Measurements from ENCODE around the gene CMTM1. TPM values are rescaled to one million over a fixed set of nuclear protein-coding genes. Genes with fewer than 3 reads are reported as not detected.

Gene CMTM1
- total RNA-seq, 1 experiment from 2014 or later = 5.2 TPM

GRCh38 chr16:66588981-66589713 is 22.9 kb downstream of the CMTM1 start:
- DNase-seq (ENCODE audit: low read depth, low spot score) (no peak), ATAC-seq (peak; percentile 92)
- POLR2A ChIA-PET = no interaction called here
- CTCF ChIA-PET = interaction anchor here (0.7 to 1.4 kb wide), 8 partner anchors 27 to 241 kb away, joined by 3 to 6 read pairs (median 4); partner anchors contain the start of gene NAE1
- no peaks in the 10 kb centered on the region for H3K9me2 ChIP-seq (ENCODE audit: insufficient read depth)
- intact Hi-C loops (cut with micrococcal nuclease) = no loop called here
- H3K27me3 ChIP-seq (ENCODE audit: insufficient read depth, low read length) = no peaks in the 10 kb centered on the region
- no peak overlapping the region for H2AFZ ChIP-seq (ENCODE audit: low read depth, low read length, poor library complexity, severe bottlenecking)
- H3K4me2 ChIP-seq (ENCODE audit: low read length) = no peak overlapping the region
- no peaks in the 10 kb centered on the region for H3K9me3 ChIP-seq (ENCODE audit: control insufficient read depth in 1 of 2, insufficient read depth in 1 of 2, low read depth in 1 of 2, low read length in 2 of 2)
- no peak overlapping the region for H3K9ac ChIP-seq (ENCODE audit: low read length)
- H3K4me3 ChIP-seq (replicated peaks in 1 of 2; ENCODE audit: low read depth in 1 of 2, low read length in 2 of 2) = no peak overlapping the region
- H4K20me1 ChIP-seq (ENCODE audit: insufficient read depth) = no peaks in the 10 kb centered on the region
- RAD21 ChIA-PET (ENCODE audit: low non-redundant PET in 1 of 2, low total read pairs in 2 of 2, uncharacterized antibody in 2 of 2, unreplicated experiment in 2 of 2) = interaction anchor here (0.6 to 0.7 kb wide), 3 partner anchors 56 to 181 kb away, joined by 3 to 8 read pairs (median 4); no protein-coding TSS in a partner anchor
- no peaks in the 10 kb centered on the region for H3K36me3 ChIP-seq (ENCODE audit: control insufficient read depth in 1 of 2, insufficient read depth in 2 of 2, low read length in 2 of 2)
- TF ChIP-seq RAD21 (IDR thresholded peaks at IDR 0.05; ENCODE audit: low read depth) = peak; percentile 83
- no peak for TF ChIP-seq CEBPB (IDR thresholded peaks at IDR 0.05; ENCODE audit: low read depth)
- TF ChIP-seq CTCF (IDR thresholded peaks at IDR 0.05 in 2 of 3, conservative IDR thresholded peaks at IDR 0.05 in 1 of 3; ENCODE audit: borderline replicate concordance in 1 of 3, insufficient read depth in 1 of 3, low read depth in 2 of 3, low read length in 2 of 3) = peak; percentile 72 to 78 (median 73)
- no peak for TF ChIP-seq REST (IDR thresholded peaks at IDR 0.05; ENCODE audit: low read depth)
- no peaks in the 10 kb centered on the region for H3K4me1 ChIP-seq (ENCODE audit: control insufficient read depth in 1 of 2, insufficient read depth in 2 of 2, low read length in 2 of 2)
- H3K79me2 ChIP-seq (ENCODE audit: insufficient read depth, low read length) = no peaks in the 10 kb centered on the region
- H3K27ac ChIP-seq (ENCODE audit: low read depth, low read length) = no peak overlapping the region
- no TSS peak for BruUV-seq (replicated peaks)
